Measurements from ENCODE around the gene CRELD2.

CRELD2 gene

GRCh38 chr22:49872347-49872746, 46.1 kb upstream of the CRELD2 start:
- TF ChIP-seq POLR2AphosphoS5 (IDR thresholded peaks at IDR 0.05; ENCODE audit: low read depth, low read length) = no peak
- no peak for TF ChIP-seq SIN3A (IDR thresholded peaks at IDR 0.05; ENCODE audit: borderline replicate concordance, insufficient read depth, low read length)
- no peak for TF ChIP-seq FOXP2 (optimal IDR thresholded peaks at IDR 0.05; ENCODE audit: borderline replicate concordance, extremely low read depth, extremely low read length, insufficient read depth)
- TF ChIP-seq TAF1 (IDR thresholded peaks at IDR 0.05; ENCODE audit: borderline replicate concordance, insufficient read depth, low read length) = no peak
- no peak for TF ChIP-seq REST (IDR thresholded peaks at IDR 0.05; ENCODE audit: insufficient read depth in 1 of 2, low read depth in 2 of 2, low read length in 2 of 2)

- TF ChIP-seq SIN3A (IDR thresholded peaks at IDR 0.05; ENCODE audit: borderline replicate concordance, insufficient read depth, low read length) (no peak), REST (IDR thresholded peaks at IDR 0.05; ENCODE audit: insufficient read depth in 1 of 2, low read depth in 2 of 2, low read length in 2 of 2) (no peak), POLR2AphosphoS5 (IDR thresholded peaks at IDR 0.05; ENCODE audit: low read depth, low read length) (no peak), FOXP2 (optimal IDR thresholded peaks at IDR 0.05; ENCODE audit: borderline replicate concordance, extremely low read depth, extremely low read length, insufficient read depth) (no peak), TAF1 (IDR thresholded peaks at IDR 0.05; ENCODE audit: borderline replicate concordance, insufficient read depth, low read length) (no peak)
These were observed 45.0 kb upstream of the CRELD2 start for GRCh38 chr22:49873228-49873940.

GRCh38 chr22:49877642-49878041, 40.8 kb upstream of the CRELD2 start:
- TF ChIP-seq FOXP2 (optimal IDR thresholded peaks at IDR 0.05; ENCODE audit: borderline replicate concordance, extremely low read depth, extremely low read length, insufficient read depth) (no peak), TAF1 (IDR thresholded peaks at IDR 0.05; ENCODE audit: borderline replicate concordance, insufficient read depth, low read length) (no peak), POLR2AphosphoS5 (IDR thresholded peaks at IDR 0.05; ENCODE audit: low read depth, low read length) (no peak), REST (IDR thresholded peaks at IDR 0.05; ENCODE audit: insufficient read depth in 1 of 2, low read depth in 2 of 2, low read length in 2 of 2) (no peak), SIN3A (IDR thresholded peaks at IDR 0.05; ENCODE audit: borderline replicate concordance, insufficient read depth, low read length) (no peak)

- TF ChIP-seq FOXP2 (optimal IDR thresholded peaks at IDR 0.05; ENCODE audit: borderline replicate concordance, extremely low read depth, extremely low read length, insufficient read depth) (no peak), SIN3A (IDR thresholded peaks at IDR 0.05; ENCODE audit: borderline replicate concordance, insufficient read depth, low read length) (no peak), POLR2AphosphoS5 (IDR thresholded peaks at IDR 0.05; ENCODE audit: low read depth, low read length) (no peak), TAF1 (IDR thresholded peaks at IDR 0.05; ENCODE audit: borderline replicate concordance, insufficient read depth, low read length) (no peak), REST (IDR thresholded peaks at IDR 0.05; ENCODE audit: insufficient read depth in 1 of 2, low read depth in 2 of 2, low read length in 2 of 2) (no peak)
These were observed 40.2 kb upstream of the CRELD2 start for GRCh38 chr22:49878206-49878605.

All from PFSK-1 (cell line).